ENCODE data around the gene INPP5B.
A peak's percentile ranks its signal among the peaks of the same experiment; 100 is the strongest.

INPP5B gene

DNA sequence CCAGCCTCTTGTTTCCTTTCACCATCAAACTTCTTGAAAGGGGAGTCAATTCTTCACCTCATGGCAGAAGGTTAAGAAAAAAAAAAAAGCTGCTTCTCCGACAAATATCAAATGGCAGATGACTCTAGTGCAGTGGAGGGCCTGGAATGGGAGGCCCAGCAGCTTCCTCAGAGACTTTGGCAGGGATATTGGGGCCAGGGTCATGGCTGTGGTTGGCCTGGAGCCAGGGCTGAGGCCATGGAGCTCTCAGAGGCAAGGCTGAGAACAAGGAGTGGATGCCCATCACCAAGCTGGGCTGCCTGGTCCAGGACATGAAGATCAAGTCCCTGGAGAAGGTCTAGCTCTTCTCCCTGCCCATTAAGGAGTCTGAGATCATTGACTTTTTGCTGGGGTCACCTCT lies 106.1 kb downstream of the INPP5B start:
- no peak for DNase-seq (ENCODE audit: low read depth in 2 of 2)

DNA sequence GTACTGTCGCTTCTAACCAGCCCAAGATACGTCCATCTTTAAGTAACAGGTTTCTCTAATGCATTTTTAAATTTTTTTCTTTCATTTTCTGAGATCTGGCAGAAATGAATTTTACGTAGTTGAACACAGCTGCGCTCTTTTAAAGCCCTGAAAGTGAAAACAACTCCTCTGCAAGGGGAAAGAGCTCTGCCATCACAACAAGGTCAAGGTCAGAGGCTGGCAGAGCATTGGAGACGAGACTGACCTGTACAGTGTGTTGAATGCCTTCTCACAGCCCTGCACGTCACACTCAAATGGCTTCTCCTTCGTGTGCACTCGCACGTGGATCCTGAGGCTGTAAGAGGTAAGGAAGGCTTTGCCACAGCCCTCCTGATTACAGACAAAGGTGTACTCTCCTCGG lies 107.2 kb downstream of the INPP5B start:
- no peak for DNase-seq (ENCODE audit: low read depth in 2 of 2)

- DNase-seq (ENCODE audit: low read depth in 2 of 2) = no peak
Observed at GRCh38 chr1:37836788-37837187, 110.1 kb downstream of the INPP5B start.

- no peak for DNase-seq (ENCODE audit: low read depth in 2 of 2)
Observed at GRCh38 chr1:37831809-37832208, 115.0 kb downstream of the INPP5B start.

DNA sequence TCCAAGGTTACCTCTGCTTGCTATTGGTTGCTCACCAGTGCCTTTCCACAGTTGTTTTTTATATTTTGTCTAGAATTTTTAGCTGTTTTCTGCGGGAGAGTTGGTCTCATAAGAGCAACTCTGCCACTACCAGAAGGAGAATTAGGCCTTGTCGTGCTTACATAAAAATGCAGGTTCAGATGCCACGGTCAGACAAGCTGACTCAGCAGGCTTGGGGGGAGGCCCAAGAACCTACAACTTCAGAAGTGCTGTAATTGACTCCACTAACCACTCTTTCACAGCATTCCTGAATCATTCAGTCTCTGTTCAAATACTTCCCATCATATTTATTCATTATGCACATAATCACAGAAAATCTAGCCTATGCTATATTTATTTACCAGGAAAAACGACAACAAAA lies 115.7 kb downstream of the INPP5B start:
- no peak for DNase-seq (ENCODE audit: low read depth in 2 of 2)

GRCh38 chr1:37828410-37829074 lies 118.3 kb downstream of the INPP5B start:
- DNase-seq (ENCODE audit: low read depth in 2 of 2) = no peak

DNA sequence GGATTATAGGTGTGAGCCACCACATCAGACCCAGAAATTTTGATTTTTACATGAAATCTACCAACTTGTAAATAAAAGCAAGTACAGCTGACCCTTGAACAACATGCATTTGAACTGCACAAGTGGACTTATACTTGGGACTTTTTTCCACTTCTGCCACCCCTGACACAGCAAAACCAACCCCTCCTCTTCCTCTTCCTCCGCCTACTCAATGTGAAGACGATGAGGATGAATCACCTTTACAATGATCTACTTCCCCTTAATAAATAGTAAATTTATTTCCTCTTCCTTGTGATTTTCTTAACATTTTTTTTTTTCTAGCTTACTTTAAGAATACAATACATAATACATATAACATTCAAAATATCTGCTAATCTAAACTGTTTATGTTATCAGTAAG lies 121.3 kb downstream of the INPP5B start:
- no peak for DNase-seq (ENCODE audit: low read depth in 2 of 2)

DNA sequence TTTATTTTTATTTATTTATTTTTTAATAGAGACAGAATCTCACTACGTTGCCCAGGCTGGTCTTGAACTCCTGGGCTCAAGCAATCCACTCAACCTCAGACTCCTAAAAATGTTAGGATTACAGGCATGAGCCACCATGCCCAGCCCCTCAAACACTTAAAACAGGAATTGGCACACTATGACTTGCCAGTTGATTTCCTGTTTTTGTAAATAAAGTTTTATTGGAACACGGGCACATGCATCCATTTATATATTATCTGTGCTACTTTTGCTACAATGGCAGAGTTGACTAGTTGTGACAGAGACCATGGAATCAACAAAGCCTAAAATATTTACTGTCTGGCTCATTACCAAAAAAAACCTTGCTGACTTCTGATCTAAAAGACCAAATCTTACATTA lies 122.9 kb downstream of the INPP5B start:
- DNase-seq (ENCODE audit: low read depth in 2 of 2) = no peak

GRCh38 chr1:37822906-37823815 lies 123.7 kb downstream of the INPP5B start:
- no peak for DNase-seq (ENCODE audit: low read depth in 2 of 2)

DNA sequence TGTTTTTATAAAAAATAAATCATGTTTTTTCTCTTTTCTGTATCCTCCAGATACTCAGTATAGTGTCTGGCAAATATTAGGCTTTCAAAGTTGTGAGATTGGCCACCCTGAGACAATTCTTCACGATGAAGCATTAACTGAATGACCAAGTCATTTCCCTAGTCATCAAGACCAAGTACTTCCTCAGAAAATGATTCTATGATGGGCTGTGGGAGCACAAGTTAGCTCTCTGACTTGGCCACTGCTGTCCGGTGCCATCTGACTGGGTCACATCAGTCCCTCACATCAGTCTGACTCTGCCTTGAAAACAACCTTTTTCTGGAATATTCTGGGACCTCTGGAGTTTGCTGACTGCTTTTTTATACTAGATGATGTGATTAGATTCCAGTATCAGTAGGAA lies 125.4 kb downstream of the INPP5B start:
- DNase-seq (ENCODE audit: low read depth in 2 of 2) = no peak

- no peak for DNase-seq (ENCODE audit: low read depth in 2 of 2)
Observed at GRCh38 chr1:37817481-37817880, 129.4 kb downstream of the INPP5B start.

- no peak for DNase-seq (ENCODE audit: low read depth in 2 of 2)
Observed at GRCh38 chr1:37814252-37814651, 132.6 kb downstream of the INPP5B start.

- DNase-seq (ENCODE audit: low read depth in 2 of 2) = no peak
Observed at GRCh38 chr1:37813529-37814145, 133.2 kb downstream of the INPP5B start.

GRCh38 chr1:37811027-37811655 lies 135.7 kb downstream of the INPP5B start:
- peak in 1 of 2 experiments; percentile 52 for DNase-seq (ENCODE audit: low read depth in 2 of 2)
